ENCODE measurements around the gene INPP5A.

The INPP5A gene

DNA sequence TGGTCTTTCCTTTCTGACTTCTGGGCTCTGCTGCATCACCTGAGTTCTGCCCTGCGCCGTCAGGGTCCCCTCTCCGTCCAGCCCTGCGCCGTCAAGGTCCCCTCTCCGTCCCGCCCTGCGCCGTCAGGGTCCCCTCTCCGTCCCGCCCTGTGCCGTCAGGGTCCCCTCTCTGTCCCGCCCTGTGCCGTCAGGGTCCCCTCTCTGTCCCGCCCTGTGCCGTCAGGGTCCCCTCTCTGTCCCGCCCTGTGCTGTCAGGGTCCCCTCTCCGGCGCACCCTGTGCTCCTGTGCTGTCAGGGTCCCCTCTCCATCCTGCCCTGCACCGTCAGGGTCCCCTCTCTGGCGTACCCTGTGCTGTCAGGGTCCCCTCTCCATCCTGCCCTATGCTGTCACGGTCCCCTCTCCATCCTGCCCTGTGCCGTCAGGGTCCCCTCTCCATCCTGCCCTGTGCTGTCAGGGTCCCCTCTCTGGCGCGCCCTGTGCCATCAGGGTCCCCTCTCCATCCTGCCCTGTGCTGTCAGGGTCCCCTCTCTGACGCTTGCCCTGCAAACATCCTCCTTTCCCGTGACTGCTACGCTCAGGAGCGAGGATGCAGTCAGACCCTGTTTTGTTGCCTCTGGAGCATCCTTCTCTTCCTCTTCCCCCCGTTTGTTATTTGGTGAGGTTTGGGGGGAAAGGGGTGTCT lies 66.4 kb downstream of the INPP5A start:
- H3K4me3 ChIP-seq (ENCODE audit: low read length) = no peak overlapping the region
- no peak for DNase-seq (ENCODE audit: low read depth)
- no peaks in the 10 kb centered on the region for H3K36me3 ChIP-seq (ENCODE audit: control insufficient read depth, insufficient read depth, low read length, severe bottlenecking)
- H3K27me3 ChIP-seq (replicated peaks; ENCODE audit: control insufficient read depth, insufficient read depth, low read length) = no peaks in the 10 kb centered on the region
- peaks cover 12% of the 10 kb centered on the region for H3K9me3 ChIP-seq (ENCODE audit: control insufficient read depth, low read length)
- H3K9ac ChIP-seq (ENCODE audit: low read length) = no peak overlapping the region
- no peaks in the 10 kb centered on the region for H3K4me1 ChIP-seq (ENCODE audit: control insufficient read depth, insufficient read depth, low read length)

GRCh38 chr10:132604686-132605085 lies 67.1 kb downstream of the INPP5A start:
- no peaks in the 10 kb centered on the region for H3K36me3 ChIP-seq (ENCODE audit: control insufficient read depth, insufficient read depth, low read length, severe bottlenecking)
- H3K9me3 ChIP-seq (ENCODE audit: control insufficient read depth, low read length) = peaks cover 12% of the 10 kb centered on the region
- no peaks in the 10 kb centered on the region for H3K27me3 ChIP-seq (replicated peaks; ENCODE audit: control insufficient read depth, insufficient read depth, low read length)
- DNase-seq (ENCODE audit: low read depth) = no peak
- H3K4me3 ChIP-seq (ENCODE audit: low read length) = no peak overlapping the region
- no peak overlapping the region for H3K9ac ChIP-seq (ENCODE audit: low read length)
- no peaks in the 10 kb centered on the region for H3K4me1 ChIP-seq (ENCODE audit: control insufficient read depth, insufficient read depth, low read length)

DNA sequence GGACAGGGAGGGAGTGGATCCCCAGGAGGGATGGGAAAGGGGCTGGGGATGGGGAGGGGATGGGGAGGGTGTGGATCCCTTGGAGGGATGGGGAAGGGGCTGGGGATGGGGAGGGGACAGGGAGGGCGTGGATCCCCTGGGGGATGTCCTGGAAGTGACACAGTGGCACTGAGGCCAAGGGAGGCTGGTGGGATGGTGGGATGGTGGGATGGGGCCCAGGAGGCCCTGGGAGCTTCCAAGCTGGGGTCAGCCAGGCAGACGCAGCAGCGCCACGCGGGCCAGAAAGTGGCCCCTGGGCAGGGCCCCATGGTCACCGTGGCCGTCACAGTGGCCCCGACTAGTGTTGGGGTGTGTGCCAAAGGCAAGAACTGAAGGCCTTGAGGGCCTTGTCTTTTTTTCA lies 67.8 kb downstream of the INPP5A start:
- Histone ChIP-seq H3K9me3 (ENCODE audit: control insufficient read depth, low read length) (peaks cover 8% of the 10 kb centered on the region), H3K36me3 (ENCODE audit: control insufficient read depth, insufficient read depth, low read length, severe bottlenecking) (no peaks in the 10 kb centered on the region), H3K9ac (ENCODE audit: low read length) (no peak overlapping the region), H3K27me3 (replicated peaks; ENCODE audit: control insufficient read depth, insufficient read depth, low read length) (no peaks in the 10 kb centered on the region), H3K4me1 (ENCODE audit: control insufficient read depth, insufficient read depth, low read length) (no peaks in the 10 kb centered on the region), H3K4me3 (ENCODE audit: low read length) (no peak overlapping the region)
- DNase-seq (ENCODE audit: low read depth) = no peak

- DNase-seq (ENCODE audit: low read depth) = no peak
- Histone ChIP-seq H3K9me3 (ENCODE audit: control insufficient read depth, low read length) (peaks cover 3% of the 10 kb centered on the region), H3K4me3 (ENCODE audit: low read length) (no peak overlapping the region), H3K4me1 (ENCODE audit: control insufficient read depth, insufficient read depth, low read length) (no peaks in the 10 kb centered on the region), H3K36me3 (ENCODE audit: control insufficient read depth, insufficient read depth, low read length, severe bottlenecking) (no peaks in the 10 kb centered on the region), H3K9ac (ENCODE audit: low read length) (no peak overlapping the region), H3K27me3 (replicated peaks; ENCODE audit: control insufficient read depth, insufficient read depth, low read length) (no peaks in the 10 kb centered on the region)
Measured at GRCh38 chr10:132606031-132606491, 68.5 kb downstream of the INPP5A start.

GRCh38 chr10:132606536-132607316 lies 69.1 kb downstream of the INPP5A start:
- H3K36me3 ChIP-seq (ENCODE audit: control insufficient read depth, insufficient read depth, low read length, severe bottlenecking) = no peaks in the 10 kb centered on the region
- H3K4me1 ChIP-seq (ENCODE audit: control insufficient read depth, insufficient read depth, low read length) = no peaks in the 10 kb centered on the region
- no peak overlapping the region for H3K4me3 ChIP-seq (ENCODE audit: low read length)
- no peaks in the 10 kb centered on the region for H3K27me3 ChIP-seq (replicated peaks; ENCODE audit: control insufficient read depth, insufficient read depth, low read length)
- H3K9ac ChIP-seq (ENCODE audit: low read length) = no peak overlapping the region
- DNase-seq (ENCODE audit: low read depth) = no peak
- no peaks in the 10 kb centered on the region for H3K9me3 ChIP-seq (ENCODE audit: control insufficient read depth, low read length)

DNA sequence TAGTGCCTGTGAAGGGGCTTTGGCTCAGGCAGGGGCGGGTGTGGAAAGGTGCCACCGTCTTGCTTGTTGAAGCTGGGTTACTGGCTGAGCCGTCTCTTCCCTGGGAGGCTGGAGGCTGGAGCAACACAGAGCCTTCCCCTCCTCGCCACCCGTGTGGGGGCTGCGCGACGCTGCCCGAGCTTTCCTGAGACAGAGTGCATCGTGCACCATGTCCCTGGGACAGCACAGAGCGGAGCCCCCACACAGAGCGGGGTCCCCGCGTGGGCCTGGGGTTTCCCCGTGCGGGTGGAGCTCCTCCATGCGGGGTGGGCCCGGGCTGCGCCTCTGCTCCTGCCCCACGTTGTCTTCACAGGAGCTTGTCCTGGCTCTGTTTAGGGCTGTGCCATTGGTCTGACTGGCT lies 69.9 kb downstream of the INPP5A start:
- no peaks in the 10 kb centered on the region for H3K4me1 ChIP-seq (ENCODE audit: control insufficient read depth, insufficient read depth, low read length)
- H3K9ac ChIP-seq (ENCODE audit: low read length) = no peak overlapping the region
- no peak for DNase-seq (ENCODE audit: low read depth)
- H3K27me3 ChIP-seq (replicated peaks; ENCODE audit: control insufficient read depth, insufficient read depth, low read length) = no peaks in the 10 kb centered on the region
- no peak overlapping the region for H3K4me3 ChIP-seq (ENCODE audit: low read length)
- no peaks in the 10 kb centered on the region for H3K36me3 ChIP-seq (ENCODE audit: control insufficient read depth, insufficient read depth, low read length, severe bottlenecking)
- no peaks in the 10 kb centered on the region for H3K9me3 ChIP-seq (ENCODE audit: control insufficient read depth, low read length)

DNA sequence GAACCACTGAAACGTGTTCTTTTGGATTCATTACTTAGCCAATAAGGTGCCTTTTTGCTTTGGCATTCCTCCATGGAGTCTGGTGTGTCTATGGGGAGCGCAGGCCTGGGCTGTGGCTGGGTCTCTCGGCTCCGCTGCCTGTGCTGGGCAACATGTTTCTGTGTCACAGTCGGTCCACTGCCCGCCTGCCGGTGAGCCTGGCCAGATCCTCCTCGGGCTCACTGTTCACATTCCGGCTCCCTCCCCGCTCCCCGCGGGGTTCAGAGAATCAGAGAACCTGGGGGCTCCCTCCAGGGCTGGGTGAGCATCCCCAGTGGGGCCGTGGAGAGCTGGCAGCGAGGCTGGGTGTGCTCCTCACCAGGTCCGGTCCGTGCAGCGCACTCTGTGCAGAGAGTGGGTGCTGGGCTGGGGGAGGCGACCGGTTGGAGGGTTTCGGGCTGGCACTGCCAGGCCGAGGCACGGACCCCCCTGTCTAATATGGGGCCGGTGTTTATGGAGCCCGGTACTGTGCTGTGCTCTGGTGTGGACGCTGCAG lies 70.4 kb downstream of the INPP5A start:
- no peak for DNase-seq (ENCODE audit: low read depth)
- H3K27me3 ChIP-seq (replicated peaks; ENCODE audit: control insufficient read depth, insufficient read depth, low read length) = no peaks in the 10 kb centered on the region
- no peaks in the 10 kb centered on the region for H3K36me3 ChIP-seq (ENCODE audit: control insufficient read depth, insufficient read depth, low read length, severe bottlenecking)
- H3K4me3 ChIP-seq (ENCODE audit: low read length) = no peak overlapping the region
- no peaks in the 10 kb centered on the region for H3K4me1 ChIP-seq (ENCODE audit: control insufficient read depth, insufficient read depth, low read length)
- no peak overlapping the region for H3K9ac ChIP-seq (ENCODE audit: low read length)
- no peaks in the 10 kb centered on the region for H3K9me3 ChIP-seq (ENCODE audit: control insufficient read depth, low read length)

- no peak for DNase-seq (ENCODE audit: low read depth)
- no peaks in the 10 kb centered on the region for H3K27me3 ChIP-seq (replicated peaks; ENCODE audit: control insufficient read depth, insufficient read depth, low read length)
- no peak overlapping the region for H3K9ac ChIP-seq (ENCODE audit: low read length)
- no peaks in the 10 kb centered on the region for H3K36me3 ChIP-seq (ENCODE audit: control insufficient read depth, insufficient read depth, low read length, severe bottlenecking)
- H3K4me1 ChIP-seq (ENCODE audit: control insufficient read depth, insufficient read depth, low read length) = peaks cover 2% of the 10 kb centered on the region
- no peaks in the 10 kb centered on the region for H3K9me3 ChIP-seq (ENCODE audit: control insufficient read depth, low read length)
- H3K4me3 ChIP-seq (ENCODE audit: low read length) = no peak overlapping the region
Measured at GRCh38 chr10:132608511-132609195, 71.1 kb downstream of the INPP5A start.

DNA sequence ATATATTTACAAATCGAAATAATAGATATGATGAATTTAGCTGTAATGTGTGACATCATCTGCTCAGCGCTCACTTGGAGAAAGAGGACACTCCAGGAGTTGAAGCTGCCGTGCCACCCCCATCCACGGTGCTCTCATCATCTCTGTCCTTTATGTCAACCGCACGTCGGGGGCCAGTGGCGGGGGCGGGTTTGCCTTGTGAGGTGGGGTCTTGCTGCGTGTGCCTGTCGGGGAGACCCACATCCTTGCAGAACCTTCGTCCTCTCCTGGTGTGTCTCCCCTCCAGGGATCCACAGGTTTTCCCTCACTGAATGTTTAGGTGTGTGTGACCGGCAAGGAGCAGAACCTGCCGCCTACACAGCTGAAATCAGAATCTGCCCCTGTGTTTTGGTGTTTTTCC lies 71.6 kb downstream of the INPP5A start:
- H3K9me3 ChIP-seq (ENCODE audit: control insufficient read depth, low read length) = no peaks in the 10 kb centered on the region
- H3K9ac ChIP-seq (ENCODE audit: low read length) = no peak overlapping the region
- H3K36me3 ChIP-seq (ENCODE audit: control insufficient read depth, insufficient read depth, low read length, severe bottlenecking) = no peaks in the 10 kb centered on the region
- H3K27me3 ChIP-seq (replicated peaks; ENCODE audit: control insufficient read depth, insufficient read depth, low read length) = no peaks in the 10 kb centered on the region
- DNase-seq (ENCODE audit: low read depth) = no peak
- no peak overlapping the region for H3K4me3 ChIP-seq (ENCODE audit: low read length)
- peaks cover 3% of the 10 kb centered on the region for H3K4me1 ChIP-seq (ENCODE audit: control insufficient read depth, insufficient read depth, low read length)

GRCh38 chr10:132610071-132610701 lies 72.6 kb downstream of the INPP5A start:
- peaks cover 3% of the 10 kb centered on the region for H3K4me1 ChIP-seq (ENCODE audit: control insufficient read depth, insufficient read depth, low read length)
- H3K9ac ChIP-seq (ENCODE audit: low read length) = no peak overlapping the region
- no peak overlapping the region for H3K4me3 ChIP-seq (ENCODE audit: low read length)
- no peaks in the 10 kb centered on the region for H3K27me3 ChIP-seq (replicated peaks; ENCODE audit: control insufficient read depth, insufficient read depth, low read length)
- peaks cover 4% of the 10 kb centered on the region for H3K36me3 ChIP-seq (ENCODE audit: control insufficient read depth, insufficient read depth, low read length, severe bottlenecking)
- H3K9me3 ChIP-seq (ENCODE audit: control insufficient read depth, low read length) = no peaks in the 10 kb centered on the region
- no peak for DNase-seq (ENCODE audit: low read depth)

Data from adipocyte (in vitro differentiated cells).